GM18508 (cell line): ENCODE data around the gene C9orf78.

Experiments
- ATAC-seq: cut with Tn5 transposase; IDR thresholded peaks from one replicate; pipeline ENCODE4 v1.9.1; 2021; ENCODE audit warnings: moderate number of reproducible peaks; ENCODE audit not compliant: insufficient read depth, unreplicated experiment

C9orf78 gene

GRCh38 chr9:129835128-129835859, at the start of gene C9orf78, which contains the start of gene USP20:
C9orf78 (minus strand) TSS chr9:129835275; CDS start chr9:129835221, 54 bp downstream.
USP20 (plus strand) TSS chr9:129835458; CDS start chr9:129852556, 17,098 bp downstream.
- ATAC-seq: no peak

DNA sequence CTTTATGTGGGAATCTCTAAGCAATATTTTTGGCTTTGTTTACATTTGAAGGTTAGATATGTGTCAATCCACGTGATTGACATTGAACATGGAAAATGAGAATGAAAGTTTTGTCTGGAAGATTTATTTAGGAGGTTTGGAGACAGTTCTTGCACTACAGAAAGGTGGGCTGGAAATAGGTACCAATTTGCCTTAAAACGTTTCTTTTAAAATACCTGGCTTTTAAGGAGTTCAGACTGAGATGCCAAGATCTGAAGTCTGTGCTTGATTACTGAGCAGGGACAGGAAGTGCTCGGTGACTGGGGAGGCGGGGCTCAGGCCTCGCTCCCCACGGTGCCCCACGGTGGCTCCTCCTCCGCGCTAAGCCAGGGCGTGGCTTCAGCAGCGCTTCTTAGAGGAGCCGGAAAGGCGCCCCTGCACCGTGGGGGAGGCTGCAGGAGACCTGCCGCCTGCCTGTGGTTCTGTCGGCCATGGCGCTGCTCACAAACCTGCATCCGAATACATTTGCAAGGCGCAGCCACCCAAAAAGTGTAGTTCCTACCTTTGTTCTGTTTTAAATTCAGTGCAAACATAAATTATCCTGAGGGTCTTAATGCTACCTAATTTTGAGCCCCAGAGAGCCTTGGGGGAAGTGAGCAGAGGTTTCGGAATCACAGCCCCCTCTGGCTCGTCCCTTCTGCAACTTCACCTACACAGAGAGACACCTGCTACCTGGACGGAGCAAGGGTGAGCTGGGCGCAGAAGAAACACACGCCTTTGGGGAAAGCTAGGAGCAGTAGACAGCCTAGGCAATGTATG, 49.3 kb upstream of the C9orf78 start:
- ATAC-seq: no peak

GRCh38 chr9:129881547-129882324, 46.7 kb upstream of the C9orf78 start:
- ATAC-seq: no peak

GRCh38 chr9:129880654-129881546, 45.8 kb upstream of the C9orf78 start:
- no peak for ATAC-seq

DNA sequence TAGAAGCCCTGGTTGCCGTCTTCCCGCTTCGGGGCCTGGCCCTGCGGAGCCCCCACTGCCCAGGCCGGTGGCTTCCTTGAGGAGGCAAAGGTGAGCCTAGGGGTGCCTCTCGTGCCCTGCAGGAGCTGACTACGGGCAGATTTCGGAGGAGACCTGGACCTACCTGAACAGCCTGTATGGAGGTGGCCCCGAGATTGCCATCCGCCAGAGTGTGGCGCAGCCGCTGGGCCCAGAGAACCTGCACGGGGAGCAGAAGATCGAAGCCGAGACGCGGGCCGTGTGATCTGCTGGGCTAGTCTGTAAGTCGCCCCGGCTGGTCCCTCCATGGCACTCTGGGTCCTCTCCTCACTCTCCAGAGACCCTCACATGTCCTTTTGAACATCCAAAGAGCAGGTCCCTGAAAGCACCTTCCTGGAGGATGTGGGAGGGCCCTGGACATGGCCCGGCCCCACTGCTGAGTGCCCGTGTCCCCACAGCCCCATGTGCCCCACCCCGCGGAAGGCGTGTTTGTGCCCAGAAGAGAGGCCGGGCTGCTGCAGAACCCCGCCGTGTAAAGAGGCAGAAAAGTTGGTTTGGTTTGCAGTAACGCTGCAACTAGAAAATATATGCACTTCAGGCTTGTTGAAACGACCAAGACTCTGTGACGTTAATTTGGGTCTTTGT, 45.0 kb upstream of the C9orf78 start:
- no peak for ATAC-seq

- ATAC-seq: no peak
These were observed 44.1 kb upstream of the C9orf78 start for GRCh38 chr9:129879103-129879699.

- ATAC-seq: no peak
These were observed 43.2 kb upstream of the C9orf78 start for GRCh38 chr9:129878291-129878690.

DNA sequence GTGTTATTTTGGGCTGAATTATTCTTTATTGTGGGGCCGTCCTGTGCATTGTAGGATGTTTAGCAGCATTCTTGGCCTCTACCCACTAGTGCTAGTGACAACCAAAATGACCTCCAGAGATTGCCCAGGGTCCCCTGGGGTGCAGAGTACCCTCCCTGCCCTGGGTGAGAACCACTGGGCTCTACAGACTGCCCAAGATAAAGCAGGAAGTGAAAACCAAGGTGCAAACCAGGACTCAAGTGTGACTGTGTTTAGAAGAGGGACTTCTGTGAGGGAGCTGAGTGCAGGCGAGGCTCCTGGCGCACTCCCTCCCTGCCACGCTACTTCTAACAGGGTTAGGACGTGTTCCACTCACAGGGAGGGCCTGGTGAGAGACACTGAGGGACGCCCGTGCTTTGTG, 41.7 kb upstream of the C9orf78 start:
- no peak for ATAC-seq

GRCh38 chr9:129875687-129876395, 40.8 kb upstream of the C9orf78 start:
- no peak for ATAC-seq

DNA sequence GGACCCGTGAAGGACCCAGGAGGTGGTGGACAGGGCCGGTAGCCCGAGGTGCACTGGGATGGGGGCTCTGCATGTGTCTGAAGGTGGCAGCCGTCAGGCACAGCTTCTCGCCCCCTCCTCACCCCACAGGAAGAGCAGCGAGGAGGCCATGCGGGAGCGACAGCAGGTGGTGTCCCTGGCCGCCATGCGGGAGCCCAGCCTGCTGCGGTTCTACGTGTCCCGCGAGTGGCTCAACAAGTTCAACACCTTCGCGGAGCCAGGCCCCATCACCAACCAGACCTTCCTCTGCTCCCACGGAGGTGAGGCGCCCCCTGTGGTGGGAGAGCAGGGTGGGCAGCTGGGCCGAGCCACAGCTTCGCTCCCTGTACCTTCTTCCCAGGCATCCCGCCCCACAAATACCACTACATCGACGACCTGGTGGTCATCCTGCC, 40.1 kb upstream of the C9orf78 start:
- ATAC-seq: no peak

GRCh38 chr9:129874261-129875101, 39.4 kb upstream of the C9orf78 start:
- no peak for ATAC-seq

DNA sequence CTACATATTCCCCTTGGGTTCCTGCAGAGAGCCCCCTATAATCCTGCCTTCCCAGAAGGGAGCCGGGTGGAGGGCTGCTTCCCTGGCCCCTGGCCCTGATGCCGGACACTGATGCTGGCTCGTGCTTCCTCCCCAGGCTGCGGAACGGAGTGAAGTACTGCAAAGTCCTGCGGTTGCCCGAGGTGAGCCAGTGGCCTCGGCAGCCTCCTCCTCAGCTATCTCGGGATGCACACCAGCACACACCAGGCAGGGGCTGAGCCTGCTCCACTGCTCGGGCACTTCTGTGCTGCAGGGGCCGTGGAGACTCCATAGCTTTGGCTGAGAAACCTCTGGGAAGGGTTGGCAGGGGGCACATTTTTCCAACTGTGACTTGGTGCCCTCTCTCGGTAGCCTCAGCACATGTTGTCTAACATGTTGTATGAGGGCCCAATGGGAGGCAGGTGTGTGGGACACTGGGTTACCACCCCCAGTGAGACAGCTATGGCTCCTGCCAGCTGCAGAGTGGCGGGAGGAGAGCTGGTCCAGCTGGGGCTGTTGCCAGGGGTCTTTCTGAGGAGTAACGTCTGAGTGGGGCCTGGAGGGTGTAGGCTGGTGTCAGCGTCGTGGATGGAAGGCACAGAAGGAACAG, 38.6 kb upstream of the C9orf78 start:
- ATAC-seq: no peak

- no peak for ATAC-seq
These were observed 36.0 kb upstream of the C9orf78 start for GRCh38 chr9:129871046-129871445.

DNA sequence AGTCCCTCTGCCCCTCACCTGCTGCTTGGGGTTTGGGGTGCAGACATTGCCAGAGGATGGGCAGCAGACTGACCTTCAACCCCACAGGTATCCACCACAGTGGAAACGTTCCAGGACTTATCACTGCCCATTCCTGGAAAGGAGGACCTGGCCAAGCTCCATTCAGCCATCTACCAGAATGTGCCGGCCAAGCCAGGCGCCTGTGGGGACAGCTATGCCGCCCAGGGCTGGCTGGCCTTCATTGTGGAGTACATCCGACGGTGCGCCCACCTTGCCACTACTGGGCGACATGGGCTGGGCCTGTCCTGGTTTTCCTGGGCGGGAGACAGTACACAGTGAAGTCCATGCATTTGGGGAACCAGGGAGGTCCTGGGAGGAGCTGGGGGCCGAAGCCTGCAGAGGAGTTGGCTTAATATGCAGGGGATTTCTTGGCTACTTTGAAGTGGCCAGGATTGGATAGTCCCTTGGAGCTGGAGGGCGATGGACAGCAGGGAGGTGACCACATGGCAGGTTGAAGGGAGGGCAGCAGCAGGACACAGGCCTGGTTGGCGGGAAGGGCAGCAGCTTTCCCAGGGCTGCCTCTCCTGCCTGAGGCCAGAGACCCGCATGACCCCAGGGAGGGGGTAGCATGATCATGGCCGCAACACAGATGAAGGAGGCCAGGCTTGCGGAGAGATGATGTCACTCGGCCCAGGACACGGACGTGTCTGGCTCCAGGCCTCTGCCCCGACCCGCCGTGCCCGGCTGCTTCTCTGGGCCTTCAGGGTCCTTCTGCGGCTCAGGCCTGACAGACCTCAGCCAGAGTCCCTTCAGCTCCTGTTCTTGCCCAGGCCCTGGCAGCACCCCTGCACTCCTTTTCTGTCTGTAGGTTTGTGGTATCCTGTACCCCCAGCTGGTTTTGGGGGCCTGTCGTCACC, 34.8 kb upstream of the C9orf78 start:
- no peak for ATAC-seq

DNA sequence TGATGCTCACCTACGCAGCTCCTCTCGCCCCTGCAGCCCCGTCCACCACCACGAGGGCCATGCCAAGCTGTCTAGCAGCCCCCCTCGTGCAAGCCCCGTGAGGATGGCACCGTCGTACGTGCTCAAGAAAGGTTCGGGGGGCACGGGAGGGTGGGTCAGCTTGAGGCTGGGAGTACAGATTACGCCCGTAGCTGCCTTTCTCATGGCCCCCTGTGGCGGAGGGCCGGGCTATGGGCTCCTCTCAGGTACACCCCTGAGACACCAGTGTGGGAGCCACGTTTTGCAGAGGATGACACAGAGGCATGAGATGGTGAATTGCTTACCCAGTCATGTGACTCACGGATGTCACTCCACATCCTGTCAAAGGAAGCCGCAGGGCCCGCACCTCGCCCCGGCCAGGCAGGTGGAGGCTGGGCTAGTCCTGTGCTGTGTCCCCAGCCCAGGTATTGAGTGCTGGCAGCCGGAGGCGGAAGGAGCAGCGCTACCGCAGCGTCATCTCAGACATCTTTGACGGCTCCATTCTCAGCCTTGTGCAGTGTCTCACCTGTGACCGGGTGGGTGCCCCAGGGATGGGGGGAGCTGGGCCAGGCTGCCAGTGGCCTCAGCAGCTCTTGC, 33.9 kb upstream of the C9orf78 start:
- no peak for ATAC-seq
